ENCODE results near the gene ODAM.

ODAM gene

GRCh38 chr4:70195425-70195824 lies at the start of gene ODAM:
Gene ODAM, plus strand, starts transcription at chr4:70195725. Its CDS starts 819 bp downstream, at chr4:70196544.
- no peaks in the 10 kb centered on the region for H3K36me3 ChIP-seq (ENCODE audit: control insufficient read depth in 2 of 2, insufficient read depth in 1 of 2, low read length in 2 of 2)
- POLR2A ChIA-PET: no interaction called here
- TF ChIP-seq PRDM6 (tag by site-specific recombination; IDR thresholded peaks at IDR 0.05) (no peak), MEIS1 (CRISPR knock-in tag; IDR thresholded peaks at IDR 0.05; ENCODE audit: borderline replicate concordance) (no peak), ZNF404 (tag by site-specific recombination; IDR thresholded peaks at IDR 0.05) (no peak), ZNF112 (tag by site-specific recombination; IDR thresholded peaks at IDR 0.05) (no peak), ZNF184 (tag by site-specific recombination; IDR thresholded peaks at IDR 0.05) (no peak), ZNF768 (tag by site-specific recombination; IDR thresholded peaks at IDR 0.05) (no peak), HOXD13 (CRISPR knock-in tag; IDR thresholded peaks at IDR 0.05; ENCODE audit: borderline replicate concordance) (no peak), ZNF580 (tag by site-specific recombination; IDR thresholded peaks at IDR 0.05) (no peak), KLF7 (tag by site-specific recombination; IDR thresholded peaks at IDR 0.05; ENCODE audit: borderline replicate concordance) (no peak), YY1 (tag by site-specific recombination; IDR thresholded peaks at IDR 0.05) (no peak), ZFP3 (tag by site-specific recombination; IDR thresholded peaks at IDR 0.05; ENCODE audit: low read depth) (no peak), ZNF280C (tag by site-specific recombination; IDR thresholded peaks at IDR 0.05) (no peak), ZNF792 (tag by site-specific recombination; IDR thresholded peaks at IDR 0.05) (no peak), KLF10 (tag by site-specific recombination; IDR thresholded peaks at IDR 0.05) (no peak), PRDM10 (tag by site-specific recombination; IDR thresholded peaks at IDR 0.05) (no peak), MYNN (tag by site-specific recombination; IDR thresholded peaks at IDR 0.05; ENCODE audit: borderline replicate concordance) (no peak), ZNF138 (tag by site-specific recombination; IDR thresholded peaks at IDR 0.05; ENCODE audit: borderline replicate concordance) (no peak), ZFP41 (tag by site-specific recombination; IDR thresholded peaks at IDR 0.05; ENCODE audit: borderline replicate concordance) (no peak), ZNF488 (tag by site-specific recombination; IDR thresholded peaks at IDR 0.05) (no peak), PRDM4 (tag by site-specific recombination; IDR thresholded peaks at IDR 0.05) (no peak)
- H3K4me3 ChIP-seq (ENCODE audit: low read depth, low read length): no peak within 1 kb of the TSS
- H3K9me3 ChIP-seq (ENCODE audit: control insufficient read depth, insufficient read depth, low read depth, low read length): no peaks in the 10 kb centered on the region
- no peaks in the 10 kb centered on the region for H3K4me1 ChIP-seq (ENCODE audit: control insufficient read depth, insufficient read depth, low read length)
- CTCF ChIA-PET: no interaction called here
- H3K27ac ChIP-seq (ENCODE audit: extremely low read depth, low read depth, low read length): no peak within 1 kb of the TSS

Data from HEK293 (cell line).